ENCODE results near the gene SLC9A5.

SLC9A5 gene

GRCh38 chr16:67241008-67241900 lies 7.5 kb upstream of the SLC9A5 start:
- Mint-ChIP-seq H3K9me3 (no peaks in the 10 kb centered on the region), H3K4me1 (ENCODE audit: low read depth) (peaks cover 87% of the 10 kb centered on the region), H3K4me3 (peak overlapping the region; percentile 40), H3K27me3 (no peaks in the 10 kb centered on the region), H3K27ac (peak overlapping the region; percentile 85), H3K36me3 (ENCODE audit: low read depth) (peaks cover 38% of the 10 kb centered on the region)
- intact Hi-C loops (cut with micrococcal nuclease): loop anchor here (5.0 kb wide), 1 partner anchor 44 kb away; the partner anchor contains the start of gene ELMO3

- peak overlapping the region; percentile 85 for H3K27ac Mint-ChIP-seq
- no peaks in the 10 kb centered on the region for H3K27me3 Mint-ChIP-seq
- peak overlapping the region; percentile 23 for H3K4me3 Mint-ChIP-seq
- intact Hi-C loops (cut with micrococcal nuclease): loop anchor here (5.0 kb wide), 1 partner anchor 45 kb away; the partner anchor contains the start of gene ELMO3
- H3K36me3 Mint-ChIP-seq (ENCODE audit: low read depth): peaks cover 37% of the 10 kb centered on the region
- H3K4me1 Mint-ChIP-seq (ENCODE audit: low read depth): peaks cover 78% of the 10 kb centered on the region
- no peaks in the 10 kb centered on the region for H3K9me3 Mint-ChIP-seq
Observed at GRCh38 chr16:67242138-67242730, 6.5 kb upstream of the SLC9A5 start.

DNA sequence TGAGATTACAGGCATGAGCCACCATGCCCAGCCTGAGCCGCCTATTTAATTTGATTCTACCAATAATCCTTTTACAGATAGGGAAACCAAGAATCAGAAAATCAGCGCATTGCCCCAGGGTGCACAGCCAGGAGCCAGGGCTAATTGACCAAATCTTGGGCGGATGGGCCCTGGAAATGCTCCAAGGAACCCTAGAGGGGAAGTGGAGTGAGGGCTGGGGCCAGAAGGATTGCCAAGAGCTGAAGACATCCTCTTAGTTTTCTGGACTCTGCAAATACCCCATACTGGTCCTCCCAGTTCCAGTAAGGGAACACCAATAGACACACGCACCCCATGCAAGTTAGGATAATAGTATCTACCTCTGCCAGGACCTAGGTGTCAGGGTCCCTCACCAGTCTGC lies 5.3 kb upstream of the SLC9A5 start:
- peak overlapping the region; percentile 88 for H3K27ac Mint-ChIP-seq
- H3K9me3 Mint-ChIP-seq: no peaks in the 10 kb centered on the region
- intact Hi-C loops (cut with micrococcal nuclease): loop anchor here (5.0 kb wide), 1 partner anchor 46 kb away; the partner anchor contains the start of gene ELMO3
- H3K36me3 Mint-ChIP-seq (ENCODE audit: low read depth): peaks cover 26% of the 10 kb centered on the region
- H3K4me1 Mint-ChIP-seq (ENCODE audit: low read depth): peaks cover 79% of the 10 kb centered on the region
- peak overlapping the region; percentile 89 for H3K4me3 Mint-ChIP-seq
- H3K27me3 Mint-ChIP-seq: peaks cover 10% of the 10 kb centered on the region

- Mint-ChIP-seq H3K4me1 (ENCODE audit: low read depth) (peaks cover 80% of the 10 kb centered on the region), H3K27me3 (peaks cover 20% of the 10 kb centered on the region), H3K4me3 (peak overlapping the region; percentile 89), H3K9me3 (no peaks in the 10 kb centered on the region), H3K36me3 (ENCODE audit: low read depth) (peaks cover 15% of the 10 kb centered on the region), H3K27ac (peak overlapping the region; percentile 88)
- intact Hi-C loops (cut with micrococcal nuclease): loop anchor here (5.0 kb wide), 1 partner anchor 47 kb away; the partner anchor contains the start of gene ELMO3
Observed at GRCh38 chr16:67244387-67245185, 4.2 kb upstream of the SLC9A5 start.

- peaks cover 10% of the 10 kb centered on the region for H3K36me3 Mint-ChIP-seq (ENCODE audit: low read depth)
- H3K4me1 Mint-ChIP-seq (ENCODE audit: low read depth): peaks cover 80% of the 10 kb centered on the region
- peak overlapping the region; percentile 88 for H3K27ac Mint-ChIP-seq
- H3K9me3 Mint-ChIP-seq: no peaks in the 10 kb centered on the region
- intact Hi-C loops (cut with micrococcal nuclease): no loop called here
- peaks cover 26% of the 10 kb centered on the region for H3K27me3 Mint-ChIP-seq
- peak overlapping the region; percentile 89 for H3K4me3 Mint-ChIP-seq
Observed at GRCh38 chr16:67245186-67245585, 3.6 kb upstream of the SLC9A5 start.

- peak overlapping the region; percentile 89 for H3K4me3 Mint-ChIP-seq
- intact Hi-C loops (cut with micrococcal nuclease): no loop called here
Observed at GRCh38 chr16:67245674-67246080, 3.1 kb upstream of the SLC9A5 start.

DNA sequence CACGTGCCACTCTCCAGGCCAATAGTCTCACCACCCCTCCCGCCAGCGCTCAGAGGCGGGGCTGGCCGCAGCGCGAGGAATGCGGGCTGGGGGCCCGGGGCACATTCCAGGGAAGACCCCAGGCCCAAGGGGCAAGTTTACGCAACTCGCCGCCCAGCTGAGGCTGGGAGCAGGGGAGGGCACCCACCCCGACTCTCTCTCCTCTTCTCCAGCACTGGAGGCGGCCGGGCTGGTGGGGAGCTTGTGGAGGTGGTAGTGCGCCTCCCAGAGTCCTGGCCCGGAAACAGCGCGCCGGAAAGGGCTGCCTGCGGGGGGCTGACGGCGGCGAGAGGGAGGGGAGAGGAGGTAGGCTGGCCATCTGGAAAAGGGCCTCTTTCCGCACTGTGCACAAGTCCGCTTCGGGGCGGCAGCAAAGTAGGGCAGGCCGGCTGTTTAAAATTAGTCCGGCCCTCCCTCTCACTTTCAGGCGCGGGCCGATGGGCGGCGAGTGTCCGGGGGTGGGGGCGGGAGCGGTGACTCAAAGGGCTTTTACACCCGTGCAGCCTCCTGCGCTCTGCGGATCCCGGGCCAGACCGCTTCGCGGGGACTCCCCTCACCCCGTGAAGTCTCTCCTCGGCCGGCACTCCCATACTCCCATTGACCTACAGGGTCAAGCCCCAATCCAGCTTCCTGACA lies 2.6 kb upstream of the SLC9A5 start:
- peaks cover 10% of the 10 kb centered on the region for H3K36me3 Mint-ChIP-seq (ENCODE audit: low read depth)
- H3K27me3 Mint-ChIP-seq: peaks cover 33% of the 10 kb centered on the region
- H3K4me1 Mint-ChIP-seq (ENCODE audit: low read depth): peaks cover 72% of the 10 kb centered on the region
- H3K4me3 Mint-ChIP-seq: peak overlapping the region; percentile 89
- H3K9me3 Mint-ChIP-seq: no peaks in the 10 kb centered on the region
- peak overlapping the region; percentile 88 for H3K27ac Mint-ChIP-seq
- intact Hi-C loops (cut with micrococcal nuclease): no loop called here

More at GRCh38 chr16:67245674-67246080, 3.1 kb upstream of the SLC9A5 start:
- Mint-ChIP-seq H3K27me3 (peaks cover 31% of the 10 kb centered on the region), H3K9me3 (no peaks in the 10 kb centered on the region), H3K36me3 (ENCODE audit: low read depth) (peaks cover 10% of the 10 kb centered on the region), H3K4me1 (ENCODE audit: low read depth) (peaks cover 78% of the 10 kb centered on the region), H3K27ac (peak overlapping the region; percentile 88)

- peaks cover 67% of the 10 kb centered on the region for H3K4me1 Mint-ChIP-seq (ENCODE audit: low read depth)
- H3K27me3 Mint-ChIP-seq: peaks cover 38% of the 10 kb centered on the region
- peak overlapping the region; percentile 89 for H3K4me3 Mint-ChIP-seq
Observed at GRCh38 chr16:67246756-67247191, 2.0 kb upstream of the SLC9A5 start.

GRCh38 chr16:67247192-67248072 lies 1.3 kb upstream of the SLC9A5 start, which contains the start of gene FHOD1:
TSS of gene FHOD1 (minus strand) at chr16:67247481. CDS start at chr16:67247410, 71 bp downstream.
- Mint-ChIP-seq H3K4me1 (ENCODE audit: low read depth) (peaks cover 60% of the 10 kb centered on the region), H3K9me3 (no peaks in the 10 kb centered on the region), H3K27me3 (peaks cover 38% of the 10 kb centered on the region), H3K4me3 (peak within 1 kb of the TSS; percentile 89), H3K27ac (peak within 1 kb of the TSS; percentile 88), H3K36me3 (ENCODE audit: low read depth) (peaks cover 10% of the 10 kb centered on the region)
- intact Hi-C loops (cut with micrococcal nuclease): loop anchor here (1.0 kb wide), 1 partner anchor 21 kb away; no protein-coding TSS in a partner anchor

More at GRCh38 chr16:67246756-67247191, 2.0 kb upstream of the SLC9A5 start:
- Mint-ChIP-seq H3K27ac (peak overlapping the region; percentile 88), H3K36me3 (ENCODE audit: low read depth) (peaks cover 10% of the 10 kb centered on the region), H3K9me3 (no peaks in the 10 kb centered on the region)
- intact Hi-C loops (cut with micrococcal nuclease): loop anchor here (1.0 kb wide), 1 partner anchor 20 kb away; no protein-coding TSS in a partner anchor

DNA sequence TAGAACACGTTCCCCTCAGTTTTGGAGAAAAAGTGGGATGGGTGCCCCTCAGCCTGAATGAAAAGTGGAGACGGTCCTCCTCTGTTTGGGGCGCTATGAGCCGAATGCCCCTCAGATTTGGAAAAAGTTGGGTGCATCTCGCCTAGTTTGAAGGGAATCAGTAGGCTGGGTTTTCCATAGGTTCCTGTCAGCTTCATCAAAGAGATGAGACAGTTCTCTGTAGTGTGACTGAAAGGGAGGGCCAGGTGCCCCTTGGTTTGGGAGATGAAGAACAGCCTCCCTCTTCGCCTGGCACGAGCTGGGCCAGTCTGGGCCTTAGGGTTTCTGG lies 742 bp upstream of the SLC9A5 start:
- Mint-ChIP-seq H3K27me3 (peaks cover 38% of the 10 kb centered on the region), H3K27ac (peak overlapping the region; percentile 88), H3K4me1 (ENCODE audit: low read depth) (peaks cover 55% of the 10 kb centered on the region), H3K36me3 (ENCODE audit: low read depth) (peaks cover 10% of the 10 kb centered on the region), H3K4me3 (peak overlapping the region; percentile 89), H3K9me3 (no peaks in the 10 kb centered on the region)
- intact Hi-C loops (cut with micrococcal nuclease): no loop called here

GRCh38 chr16:67249178-67250044 lies 632 bp downstream of the SLC9A5 start:
- no peaks in the 10 kb centered on the region for H3K9me3 Mint-ChIP-seq
- intact Hi-C loops (cut with micrococcal nuclease): no loop called here
- peaks cover 38% of the 10 kb centered on the region for H3K27me3 Mint-ChIP-seq
- H3K4me1 Mint-ChIP-seq (ENCODE audit: low read depth): peaks cover 42% of the 10 kb centered on the region
- H3K36me3 Mint-ChIP-seq (ENCODE audit: low read depth): peaks cover 10% of the 10 kb centered on the region
- peak overlapping the region; percentile 59 for H3K4me3 Mint-ChIP-seq
- no peak overlapping the region for H3K27ac Mint-ChIP-seq

DNA sequence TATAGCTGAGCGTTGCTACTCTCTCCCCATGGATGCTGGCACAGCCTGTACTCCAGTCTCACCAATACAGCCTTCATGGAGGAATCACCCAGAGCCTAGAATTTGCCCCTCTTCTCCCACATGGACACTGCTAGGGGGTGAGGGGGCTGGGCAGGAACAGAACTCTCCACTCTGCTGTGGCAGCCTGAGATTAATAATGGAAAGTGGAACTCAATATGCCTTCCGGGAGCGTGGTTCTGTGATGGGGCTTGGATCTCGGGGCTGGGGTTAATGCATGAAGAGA lies 1.2 kb downstream of the SLC9A5 start:
- H3K36me3 Mint-ChIP-seq (ENCODE audit: low read depth): peaks cover 10% of the 10 kb centered on the region
- H3K4me1 Mint-ChIP-seq (ENCODE audit: low read depth): peaks cover 36% of the 10 kb centered on the region
- H3K9me3 Mint-ChIP-seq: no peaks in the 10 kb centered on the region
- intact Hi-C loops (cut with micrococcal nuclease): no loop called here
- H3K4me3 Mint-ChIP-seq: no peak overlapping the region
- H3K27me3 Mint-ChIP-seq: peaks cover 38% of the 10 kb centered on the region
- H3K27ac Mint-ChIP-seq: no peak overlapping the region
